AG04449 (cell line): ENCODE measurements around the gene IFNL4.

Source experiments
- CTCF ChIA-PET: fragments of 350-600 bp; formaldehyde crosslinking; extraction: SDS; loops from one replicate; lab custom pipeline; 2021; ENCODE audit warnings: antibody characterized with exemption; lab: Yijun Ruan, JAX
- POLR2A ChIA-PET: fragments of 400-600, 350-600 bp; formaldehyde crosslinking; extraction: SDS; loops from one replicate; lab custom pipeline; 2020; ENCODE audit warnings: antibody characterized with exemption, inconsistent platforms; lab: Yijun Ruan, JAX
- DNase-seq: peaks from one replicate; pipeline ENCODE4 v3.0.0-alpha.2; 2010; ENCODE audit warnings: low read depth, low spot score
- H3K4me3 ChIP-seq: 2 replicates; pipeline ENCODE4 v1.5.1; 2011; ENCODE audit warnings: low read depth, mild to moderate bottlenecking, control low read depth, low read length
- TF ChIP-seq, protein P1 (sequence below): IDR thresholded peaks from one replicate; pipeline ENCODE4 v1.5.1; 2011; ENCODE audit warnings: mild to moderate bottlenecking, moderate library complexity, low read length, control low read depth, inconsistent platforms; ENCODE audit not compliant: insufficient read depth; ENCODE audit errors: missing control alignments

The IFNL4 gene

GRCh38 chr19:39202998-39203355 is 45.7 kb downstream of the IFNL4 start:
- CTCF ChIA-PET, result interaction anchor here (1.2 kb wide), 1 partner anchor 15 kb away, joined by 3 read pairs; no protein-coding TSS in a partner anchor
- POLR2A ChIA-PET, result no interaction called here
- TF ChIP-seq, protein P1, sequence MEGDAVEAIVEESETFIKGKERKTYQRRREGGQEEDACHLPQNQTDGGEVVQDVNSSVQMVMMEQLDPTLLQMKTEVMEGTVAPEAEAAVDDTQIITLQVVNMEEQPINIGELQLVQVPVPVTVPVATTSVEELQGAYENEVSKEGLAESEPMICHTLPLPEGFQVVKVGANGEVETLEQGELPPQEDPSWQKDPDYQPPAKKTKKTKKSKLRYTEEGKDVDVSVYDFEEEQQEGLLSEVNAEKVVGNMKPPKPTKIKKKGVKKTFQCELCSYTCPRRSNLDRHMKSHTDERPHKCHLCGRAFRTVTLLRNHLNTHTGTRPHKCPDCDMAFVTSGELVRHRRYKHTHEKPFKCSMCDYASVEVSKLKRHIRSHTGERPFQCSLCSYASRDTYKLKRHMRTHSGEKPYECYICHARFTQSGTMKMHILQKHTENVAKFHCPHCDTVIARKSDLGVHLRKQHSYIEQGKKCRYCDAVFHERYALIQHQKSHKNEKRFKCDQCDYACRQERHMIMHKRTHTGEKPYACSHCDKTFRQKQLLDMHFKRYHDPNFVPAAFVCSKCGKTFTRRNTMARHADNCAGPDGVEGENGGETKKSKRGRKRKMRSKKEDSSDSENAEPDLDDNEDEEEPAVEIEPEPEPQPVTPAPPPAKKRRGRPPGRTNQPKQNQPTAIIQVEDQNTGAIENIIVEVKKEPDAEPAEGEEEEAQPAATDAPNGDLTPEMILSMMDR, result no peak
- DNase-seq, result no peak
- no peak overlapping the region for H3K4me3 ChIP-seq

DNA sequence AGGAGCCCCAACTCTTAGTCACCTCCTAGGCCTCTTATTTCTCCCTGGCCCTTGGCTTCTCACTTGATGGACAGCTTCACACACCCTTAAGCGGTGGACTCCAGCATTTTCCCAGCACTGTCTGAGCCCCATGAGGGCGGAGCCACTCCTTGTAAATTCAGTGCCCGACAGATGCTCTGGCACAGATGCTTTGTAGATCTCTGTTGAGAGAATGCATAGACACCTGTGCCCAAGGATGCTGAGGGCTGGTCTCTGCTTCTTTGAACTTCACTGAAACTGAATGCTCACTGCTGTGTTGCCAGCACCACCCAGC is 47.9 kb downstream of the IFNL4 start:
- ChIA-PET POLR2A (no interaction called here), CTCF (interaction anchor here (1.9 kb wide), 1 partner anchor 79 kb away, joined by 4 read pairs; no protein-coding TSS in a partner anchor)
- no peak overlapping the region for H3K4me3 ChIP-seq
- no peak for DNase-seq
- TF ChIP-seq, protein P1, result no peak

- no peak for DNase-seq
- no peak overlapping the region for H3K4me3 ChIP-seq
- POLR2A ChIA-PET, result no interaction called here
- TF ChIP-seq, protein P1, result no peak
- CTCF ChIA-PET, result interaction anchor here (1.9 kb wide), 1 partner anchor 78 kb away, joined by 4 read pairs; no protein-coding TSS in a partner anchor
These were observed 48.4 kb downstream of the IFNL4 start for GRCh38 chr19:39200066-39200802.

- CTCF ChIA-PET, result interaction anchor here (1.0 to 1.9 kb wide), 2 partner anchors 11 to 77 kb away, joined by 4 to 6 read pairs; no protein-coding TSS in a partner anchor
- no peak overlapping the region for H3K4me3 ChIP-seq
- POLR2A ChIA-PET, result no interaction called here
- no peak for DNase-seq
- TF ChIP-seq, protein P1, result no peak
These were observed 49.6 kb downstream of the IFNL4 start for GRCh38 chr19:39199025-39199424.

DNA sequence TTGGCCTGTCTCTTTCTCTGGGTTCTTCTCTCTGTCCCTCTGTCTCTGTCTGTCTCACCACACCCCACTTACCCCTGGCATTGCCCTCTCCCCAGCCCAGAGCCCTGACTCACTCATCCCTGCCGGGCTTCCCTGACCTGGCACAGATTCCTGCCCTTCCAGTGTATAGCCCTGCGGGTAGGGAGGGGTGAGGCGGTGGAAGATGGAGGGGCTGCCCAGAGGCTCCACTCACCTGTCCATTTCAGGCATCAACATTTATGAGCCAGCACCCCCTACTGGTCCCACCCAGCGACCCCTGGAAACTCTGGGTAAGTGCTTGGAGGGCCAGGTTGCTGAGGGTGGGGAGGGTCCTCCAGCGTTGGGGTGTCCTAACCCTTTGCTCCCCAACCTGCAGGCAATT is 50.8 kb downstream of the IFNL4 start:
- DNase-seq, result no peak
- H3K4me3 ChIP-seq, result no peak overlapping the region
- TF ChIP-seq, protein P1, result no peak
- CTCF ChIA-PET, result interaction anchor here (1.6 kb wide), 1 partner anchor 11 kb away, joined by 4 read pairs; no protein-coding TSS in a partner anchor
- POLR2A ChIA-PET, result interaction anchor here (0.6 kb wide), 1 partner anchor 139 kb away, joined by 3 read pairs; no protein-coding TSS in a partner anchor

DNA sequence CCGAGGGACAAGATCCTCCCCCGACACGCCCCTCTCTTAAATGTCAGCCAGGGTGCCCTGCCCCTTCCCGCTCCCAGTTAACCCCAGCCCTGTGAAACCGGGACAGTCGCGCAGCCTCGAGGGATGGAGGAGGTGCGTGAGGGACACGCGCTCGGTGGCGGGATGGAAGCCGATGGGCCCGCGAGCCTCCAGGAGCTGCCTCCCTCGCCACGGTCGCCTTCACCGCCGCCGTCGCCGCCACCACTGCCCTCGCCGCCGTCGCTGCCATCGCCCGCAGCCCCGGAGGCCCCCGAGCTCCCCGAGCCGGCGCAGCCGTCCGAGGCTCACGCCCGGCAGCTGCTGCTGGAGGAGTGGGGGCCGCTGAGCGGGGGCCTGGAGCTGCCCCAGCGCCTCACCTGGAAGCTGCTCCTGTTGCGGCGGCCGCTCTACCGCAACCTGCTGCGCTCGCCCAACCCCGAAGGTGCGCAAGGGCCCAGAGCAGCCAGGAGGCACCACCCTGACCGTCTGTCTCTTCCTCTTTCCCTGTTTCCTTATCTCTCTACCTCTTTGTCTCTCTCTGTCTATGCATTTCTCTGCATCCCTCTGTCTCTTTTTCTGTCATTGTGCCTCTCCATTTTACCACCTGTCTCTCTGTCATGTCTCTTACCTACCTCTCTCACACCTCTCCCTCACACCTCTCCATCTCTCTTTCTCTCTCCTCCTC is 51.6 kb downstream of the IFNL4 start, which contains the start of gene NCCRP1:
TSS of gene NCCRP1 (plus strand) at position 105 of the 703 bp plus-strand sequence. CDS start at position 124, 19 bp downstream.
- ChIA-PET CTCF (interaction anchor here (1.6 kb wide), 1 partner anchor 10 kb away, joined by 4 read pairs; no protein-coding TSS in a partner anchor), POLR2A (no interaction called here)
- TF ChIP-seq, protein P1, result no peak
- DNase-seq, result no peak
- H3K4me3 ChIP-seq, result no peak within 1 kb of the TSS
